Hepatocyte (in vitro differentiated cells): ENCODE data around the gene SLC39A10. TPM values are rescaled to one million over a fixed set of nuclear protein-coding genes. Genes with fewer than 3 reads are reported as not detected.

Experiments
- DNase-seq: peaks from one replicate; pipeline ENCODE4 v3.0.0-alpha.2; 2016; ENCODE audit warnings: low spot score
- H2AFZ ChIP-seq: fragments of 200-600 bp; sonication (generic); 2 replicates; pipeline ENCODE4 v1.6.0; 2016; ENCODE audit warnings: antibody characterized with exemption, mild to moderate bottlenecking
- H3K27ac ChIP-seq: fragments of 200-600 bp; sonication (generic); 2 replicates; pipeline ENCODE4 v1.5.1; 2016; ENCODE audit warnings: mild to moderate bottlenecking
- H3K27me3 ChIP-seq: fragments of 200-600 bp; sonication (generic); 2 replicates; pipeline ENCODE4 v1.6.1; 2016
- H3K36me3 ChIP-seq: fragments of 200-600 bp; sonication (generic); replicated peaks from 2 replicates; pipeline ENCODE4 v1.5.1; 2016; ENCODE audit warnings: low read depth; ENCODE audit not compliant: insufficient read depth
- H3K4me1 ChIP-seq: fragments of 200-600 bp; sonication (generic); 2 replicates; pipeline ENCODE4 v1.5.1; 2016; ENCODE audit warnings: mild to moderate bottlenecking, moderate library complexity; ENCODE audit not compliant: insufficient read depth
- H3K4me2 ChIP-seq: fragments of 200-600 bp; sonication (generic); 2 replicates; pipeline ENCODE4 v1.6.0; 2016
- H3K4me3 ChIP-seq: fragments of 200-600 bp; sonication (generic); 2 replicates; pipeline ENCODE4 v1.5.1; 2016; ENCODE audit warnings: mild to moderate bottlenecking
- H3K79me2 ChIP-seq: fragments of 200-600 bp; sonication (generic); 2 replicates; pipeline ENCODE4 v1.6.0; 2017; ENCODE audit warnings: mild to moderate bottlenecking
- H3K9me2 ChIP-seq: fragments of 200-600 bp; sonication (generic); replicated peaks from 2 replicates; pipeline ENCODE4 v1.6.0; 2017; ENCODE audit warnings: mild to moderate bottlenecking; ENCODE audit not compliant: insufficient read depth
- H3K9me3 ChIP-seq: fragments of 200-600 bp; sonication (generic); 2 replicates; pipeline ENCODE4 v1.5.1; 2016; ENCODE audit warnings: low read depth, mild to moderate bottlenecking
- H4K20me1 ChIP-seq: fragments of 200-600 bp; sonication (generic); 2 replicates; pipeline ENCODE4 v1.6.0; 2016; ENCODE audit warnings: mild to moderate bottlenecking; ENCODE audit not compliant: insufficient read depth, poor library complexity, severe bottlenecking
- CTCF ChIP-seq: fragments of 200-600 bp; sonication (generic); IDR thresholded peaks from 2 replicates; pipeline ENCODE4 v1.5.1; 2016; ENCODE audit warnings: antibody characterized with exemption, mild to moderate bottlenecking; ENCODE audit not compliant: poor library complexity
- EZH2 ChIP-seq: fragments of 200-600 bp; sonication (generic); IDR thresholded peaks from 2 replicates; pipeline ENCODE4 v1.6.1; 2016; ENCODE audit warnings: antibody characterized with exemption, mild to moderate bottlenecking, borderline replicate concordance
- EZH2phosphoT487 ChIP-seq: fragments of 200-600 bp; sonication (generic); IDR thresholded peaks from one replicate; pipeline ENCODE4 v1.6.1; 2018; ENCODE audit warnings: antibody characterized with exemption, mild to moderate bottlenecking, low read depth, moderate library complexity; ENCODE audit not compliant: unreplicated experiment, severe bottlenecking
- WGBS: methylation state at CpG from one replicate; pipeline ENCODE4 v1.1.6; 2016; ENCODE audit warnings: low lambda C conversion rate; ENCODE audit errors: missing lambda C conversion rate; 5-methylcytosine and 5-hydroxymethylcytosine counted together
- polyA plus RNA-seq: library from polyadenylated mRNA; unstranded; fragments of >200 nt; fragmentation: Nextera tagmentation; extraction: Ambion mirVana; gene quantifications from 2 replicates; pipeline ENCODE4 v1.2.1, GENCODE V29; 2016
- total RNA-seq: library from RNA; depleted of rRNA; stranded (reverse); fragments of >200 nt; gene quantifications from 2 replicates; pipeline ENCODE4 v1.2.3, GENCODE V29; 2014

Gene SLC39A10
- total and polyA plus RNA-seq, 2 experiments from 2014 or later = 32.1 to 80.2 TPM

- Histone ChIP-seq H3K27ac (no peak overlapping the region), H3K4me2 (no peak overlapping the region), H3K79me2 (peaks cover 37% of the 10 kb centered on the region), H2AFZ (no peak overlapping the region), H3K36me3 (no peaks in the 10 kb centered on the region), H3K4me3 (no peak overlapping the region), H3K9me2 (no peaks in the 10 kb centered on the region), H3K27me3 (no peaks in the 10 kb centered on the region), H3K4me1 (peaks cover 7% of the 10 kb centered on the region), H4K20me1 (no peaks in the 10 kb centered on the region), H3K9me3 (no peaks in the 10 kb centered on the region)
- no peak for TF ChIP-seq CTCF
- TF ChIP-seq EZH2phosphoT487 = no peak
- no peak for TF ChIP-seq EZH2
- no peak for DNase-seq
- WGBS = 97% methylated on average over 2 of the region's 2 CpGs
Observed at GRCh38 chr2:195677884-195678283, 20.9 kb downstream of the SLC39A10 start.

- Histone ChIP-seq H3K36me3 (no peaks in the 10 kb centered on the region), H3K4me2 (no peak overlapping the region), H3K9me3 (no peaks in the 10 kb centered on the region), H3K79me2 (peaks cover 28% of the 10 kb centered on the region), H3K9me2 (no peaks in the 10 kb centered on the region), H3K27me3 (no peaks in the 10 kb centered on the region), H3K27ac (no peak overlapping the region), H2AFZ (no peak overlapping the region), H3K4me3 (no peak overlapping the region), H3K4me1 (peaks cover 3% of the 10 kb centered on the region), H4K20me1 (no peaks in the 10 kb centered on the region)
- TF ChIP-seq EZH2phosphoT487 (no peak), EZH2 (no peak), CTCF (no peak)
- DNase-seq = no peak
- 100% methylated on average over 1 of the region's 1 CpG for WGBS
Observed at GRCh38 chr2:195682077-195682476, 25.1 kb downstream of the SLC39A10 start.

GRCh38 chr2:195683174-195683573, 26.1 kb downstream of the SLC39A10 start:
- Histone ChIP-seq H3K4me2 (no peak overlapping the region), H3K27ac (no peak overlapping the region), H4K20me1 (no peaks in the 10 kb centered on the region), H2AFZ (no peak overlapping the region), H3K9me2 (no peaks in the 10 kb centered on the region), H3K9me3 (no peaks in the 10 kb centered on the region), H3K79me2 (peaks cover 18% of the 10 kb centered on the region), H3K36me3 (no peaks in the 10 kb centered on the region), H3K4me1 (no peaks in the 10 kb centered on the region), H3K27me3 (no peaks in the 10 kb centered on the region), H3K4me3 (no peak overlapping the region)
- no peak for TF ChIP-seq EZH2
- no peak for TF ChIP-seq EZH2phosphoT487
- no peak for TF ChIP-seq CTCF
- WGBS = 53% methylated on average over 3 of the region's 3 CpGs
- no peak for DNase-seq

- no peak overlapping the region for H2AFZ ChIP-seq
- no peaks in the 10 kb centered on the region for H3K4me1 ChIP-seq
- no peaks in the 10 kb centered on the region for H3K27me3 ChIP-seq
- no peaks in the 10 kb centered on the region for H3K36me3 ChIP-seq
- TF ChIP-seq CTCF (no peak), EZH2 (no peak), EZH2phosphoT487 (no peak)
- no peaks in the 10 kb centered on the region for H3K9me2 ChIP-seq
- H3K4me2 ChIP-seq = no peak overlapping the region
- H3K4me3 ChIP-seq = no peak overlapping the region
- H3K79me2 ChIP-seq = peaks cover 15% of the 10 kb centered on the region
- H3K27ac ChIP-seq = no peak overlapping the region
- no peak for DNase-seq
- no peaks in the 10 kb centered on the region for H3K9me3 ChIP-seq
- H4K20me1 ChIP-seq = no peaks in the 10 kb centered on the region
Observed at GRCh38 chr2:195686564-195686963, 29.5 kb downstream of the SLC39A10 start.
